ENCODE results near the gene TTC14. TPM values are rescaled to one million over a fixed set of nuclear protein-coding genes. Genes with fewer than 3 reads are reported as not detected.
"Not testable (repeated sequence)": the region's sequence is repeated elsewhere in the genome, so short reads cannot be mapped to it uniquely, and the experiment has no call there.

Gene TTC14
- total RNA-seq, 2 donors from 2014 or later: 71.3 to 82.7 TPM

DNA sequence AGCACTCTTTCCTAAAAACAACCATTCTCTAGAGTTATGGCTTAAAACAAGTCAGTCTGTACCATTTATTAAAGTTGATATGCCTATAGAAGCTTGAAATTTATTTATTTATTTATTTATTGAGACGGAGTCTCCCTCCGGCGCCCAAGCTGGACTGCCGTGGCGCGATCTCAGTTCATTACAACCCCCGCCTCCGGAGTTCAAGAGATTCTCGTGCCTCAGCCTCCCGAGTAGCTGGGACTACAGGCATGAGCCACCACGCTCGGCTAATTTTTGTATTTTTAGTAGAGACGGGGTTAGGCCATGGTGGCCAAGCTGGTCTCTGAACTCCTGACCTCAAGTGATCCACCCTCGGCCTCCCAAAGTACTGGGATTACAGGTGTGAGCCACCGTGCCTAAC is 1.5 kb upstream of the TTC14 start:
- no peak for ATAC-seq

GRCh38 chr3:180611006-180611405 is 9.0 kb downstream of the TTC14 start:
- no peak for DNase-seq
- peaks cover 13% of the 10 kb centered on the region for H3K36me3 Mint-ChIP-seq (ENCODE audit: low read depth)
- H3K9me3 ChIP-seq (ENCODE audit: control insufficient read depth, low read length, poor library complexity, severe bottlenecking): no peaks in the 10 kb centered on the region
- no peak overlapping the region for H3K27ac Mint-ChIP-seq
- no peaks in the 10 kb centered on the region for H3K27me3 Mint-ChIP-seq
- peaks cover 11% of the 10 kb centered on the region for H3K4me1 Mint-ChIP-seq
- no peak for ATAC-seq
- H3K4me3 Mint-ChIP-seq: no peak overlapping the region

More for the DNA sequence above, 1.5 kb upstream of the TTC14 start:
- H3K27ac Mint-ChIP-seq: no peak overlapping the region
- H3K4me1 Mint-ChIP-seq: peaks cover 17% of the 10 kb centered on the region
- peak overlapping the region; percentile 15 for H3K4me3 Mint-ChIP-seq
- DNase-seq: no peak
- H3K27me3 Mint-ChIP-seq: peaks cover 25% of the 10 kb centered on the region
- no peaks in the 10 kb centered on the region for H3K36me3 Mint-ChIP-seq (ENCODE audit: low read depth)
- no peaks in the 10 kb centered on the region for H3K9me3 ChIP-seq (ENCODE audit: control insufficient read depth, low read length, poor library complexity, severe bottlenecking)

DNA sequence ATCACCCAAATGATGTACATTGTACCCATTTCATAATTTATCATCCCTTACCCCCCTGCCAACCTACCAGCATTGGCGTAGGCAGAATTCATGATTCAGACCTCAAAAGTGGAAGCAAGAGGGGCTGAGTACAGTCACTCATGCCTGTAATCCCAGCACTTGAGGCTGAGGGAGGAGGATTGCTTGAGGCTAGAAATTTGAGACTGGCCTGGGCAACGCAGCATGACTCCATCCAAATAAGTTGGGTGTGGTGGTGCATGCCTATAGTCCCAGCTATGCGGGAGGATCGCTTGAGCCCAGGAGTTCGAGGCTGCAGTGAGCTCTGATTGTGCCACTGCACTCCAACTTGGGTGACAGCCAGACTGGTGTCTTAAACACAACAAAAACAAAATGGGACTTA is 10.4 kb downstream of the TTC14 start:
- peaks cover 11% of the 10 kb centered on the region for H3K4me1 Mint-ChIP-seq
- ATAC-seq (no peak), DNase-seq (no peak)
- H3K4me3 Mint-ChIP-seq: no peak overlapping the region
- peaks cover 13% of the 10 kb centered on the region for H3K36me3 Mint-ChIP-seq (ENCODE audit: low read depth)
- peak overlapping the region; percentile 56 for H3K27ac Mint-ChIP-seq
- no peaks in the 10 kb centered on the region for H3K27me3 Mint-ChIP-seq
- no peaks in the 10 kb centered on the region for H3K9me3 ChIP-seq (ENCODE audit: control insufficient read depth, low read length, poor library complexity, severe bottlenecking)

- ATAC-seq: no peak
- Mint-ChIP-seq H3K27ac (no peak overlapping the region), H3K4me3 (no peak overlapping the region), H3K27me3 (no peaks in the 10 kb centered on the region), H3K36me3 (ENCODE audit: low read depth) (peaks cover 2% of the 10 kb centered on the region), H3K4me1 (peaks cover 5% of the 10 kb centered on the region)
- DNase-seq: no peak
- H3K9me3 ChIP-seq (ENCODE audit: control insufficient read depth, low read length, poor library complexity, severe bottlenecking): no peaks in the 10 kb centered on the region
Observed at GRCh38 chr3:180615954-180616353, 14.0 kb downstream of the TTC14 start.

- no peak overlapping the region for H3K27ac Mint-ChIP-seq
- peaks cover 5% of the 10 kb centered on the region for H3K4me1 Mint-ChIP-seq
- H3K9me3 ChIP-seq (ENCODE audit: control insufficient read depth, low read length, poor library complexity, severe bottlenecking): no peaks in the 10 kb centered on the region
- ATAC-seq: no peak
- H3K4me3 Mint-ChIP-seq: no peak overlapping the region
- H3K36me3 Mint-ChIP-seq (ENCODE audit: low read depth): peaks cover 2% of the 10 kb centered on the region
- H3K27me3 Mint-ChIP-seq: no peaks in the 10 kb centered on the region
- DNase-seq: no peak
Observed at GRCh38 chr3:180617049-180617448, 15.1 kb downstream of the TTC14 start.

GRCh38 chr3:180618563-180618962 is 16.6 kb downstream of the TTC14 start:
- H3K4me1 Mint-ChIP-seq; H3K4me3 Mint-ChIP-seq; H3K36me3 Mint-ChIP-seq (ENCODE audit: low read depth); H3K9me3 ChIP-seq (ENCODE audit: control insufficient read depth, low read length, poor library complexity, severe bottlenecking); ATAC-seq; DNase-seq; H3K27me3 Mint-ChIP-seq; H3K27ac Mint-ChIP-seq: not testable (repeated sequence)

DNA sequence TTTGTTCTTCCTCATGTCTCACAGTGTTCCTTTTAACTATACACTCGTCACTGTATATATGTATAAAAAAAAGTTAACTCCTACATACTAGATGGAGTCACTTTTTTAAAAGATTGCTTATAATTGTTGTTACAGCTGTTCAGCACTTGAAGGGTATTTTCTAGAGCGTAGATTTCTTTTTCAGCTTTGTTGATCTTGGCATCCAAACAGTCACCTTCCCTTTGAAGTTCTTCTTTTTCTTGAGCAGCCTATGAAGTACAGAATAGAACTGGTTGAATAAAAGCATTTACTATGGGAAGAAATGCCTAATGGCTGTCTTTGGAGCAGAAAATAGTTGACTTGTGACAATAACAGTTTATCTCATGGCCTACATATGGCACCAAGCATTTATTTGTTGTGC is 17.8 kb downstream of the TTC14 start:
- Mint-ChIP-seq H3K27me3 (no peaks in the 10 kb centered on the region), H3K4me1 (peaks cover 9% of the 10 kb centered on the region), H3K36me3 (ENCODE audit: low read depth) (peaks cover 4% of the 10 kb centered on the region), H3K4me3 (no peak overlapping the region), H3K27ac (no peak overlapping the region)
- no peak for ATAC-seq
- H3K9me3 ChIP-seq (ENCODE audit: control insufficient read depth, low read length, poor library complexity, severe bottlenecking): no peaks in the 10 kb centered on the region
- DNase-seq: no peak

DNA sequence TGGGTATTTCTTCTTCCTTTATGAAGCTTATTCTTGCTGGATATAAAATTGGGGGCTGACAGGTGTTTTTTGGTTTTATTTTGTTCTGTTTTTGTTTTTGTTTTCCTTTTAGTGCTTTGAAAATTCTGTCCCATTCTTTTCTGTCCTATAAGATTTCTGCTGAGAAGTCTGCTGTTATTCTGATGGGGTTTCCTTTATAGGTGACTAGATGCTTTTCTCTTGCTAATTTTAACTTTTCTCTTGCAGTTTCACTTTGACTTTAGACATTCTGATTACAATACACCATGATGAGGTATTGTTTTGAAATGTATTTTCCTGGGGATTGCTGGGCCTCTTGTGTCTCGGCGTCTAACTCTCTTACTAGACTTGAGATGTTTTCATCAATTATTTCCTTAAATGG is 22.8 kb downstream of the TTC14 start:
- Mint-ChIP-seq H3K4me1 (peaks cover 10% of the 10 kb centered on the region), H3K36me3 (ENCODE audit: low read depth) (peaks cover 6% of the 10 kb centered on the region), H3K27me3 (no peaks in the 10 kb centered on the region), H3K27ac (no peak overlapping the region), H3K4me3 (no peak overlapping the region)
- DNase-seq: no peak
- ATAC-seq: no peak
- H3K9me3 ChIP-seq (ENCODE audit: control insufficient read depth, low read length, poor library complexity, severe bottlenecking): no peaks in the 10 kb centered on the region

DNA sequence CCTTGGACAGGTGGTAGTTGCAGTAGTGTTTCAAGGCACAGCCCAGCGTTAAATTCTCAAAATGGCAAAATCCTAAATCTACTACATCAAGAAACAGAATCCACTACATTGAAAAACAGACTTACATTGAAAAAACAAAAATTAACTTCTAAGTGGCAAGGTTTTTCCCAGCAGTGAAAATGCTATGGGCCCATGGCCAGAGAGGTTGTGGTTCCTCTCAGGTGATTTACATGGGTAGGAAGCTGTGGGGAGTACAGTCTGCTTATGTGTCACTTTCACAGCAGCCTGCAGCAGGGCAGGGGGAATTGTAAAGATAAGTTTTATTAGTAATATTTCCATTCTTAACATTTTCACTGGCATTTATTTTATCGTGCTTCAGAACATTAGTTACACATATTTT is 24.9 kb downstream of the TTC14 start:
- DNase-seq (no peak), ATAC-seq (no peak)
- H3K27me3 Mint-ChIP-seq: no peaks in the 10 kb centered on the region
- H3K4me3 Mint-ChIP-seq: no peak overlapping the region
- H3K9me3 ChIP-seq (ENCODE audit: control insufficient read depth, low read length, poor library complexity, severe bottlenecking): no peaks in the 10 kb centered on the region
- H3K36me3 Mint-ChIP-seq (ENCODE audit: low read depth): peaks cover 6% of the 10 kb centered on the region
- H3K4me1 Mint-ChIP-seq: peaks cover 7% of the 10 kb centered on the region
- no peak overlapping the region for H3K27ac Mint-ChIP-seq

GRCh38 chr3:180630371-180630770 is 28.4 kb downstream of the TTC14 start:
- H3K27me3 Mint-ChIP-seq: peaks cover 29% of the 10 kb centered on the region
- H3K27ac Mint-ChIP-seq: no peak overlapping the region
- DNase-seq (no peak), ATAC-seq (no peak)
- no peak overlapping the region for H3K4me3 Mint-ChIP-seq
- peaks cover 10% of the 10 kb centered on the region for H3K36me3 Mint-ChIP-seq (ENCODE audit: low read depth)
- no peaks in the 10 kb centered on the region for H3K4me1 Mint-ChIP-seq
- no peaks in the 10 kb centered on the region for H3K9me3 ChIP-seq (ENCODE audit: control insufficient read depth, low read length, poor library complexity, severe bottlenecking)

- Mint-ChIP-seq H3K4me3 (no peak overlapping the region), H3K36me3 (ENCODE audit: low read depth) (peaks cover 7% of the 10 kb centered on the region), H3K4me1 (no peaks in the 10 kb centered on the region), H3K27ac (no peak overlapping the region), H3K27me3 (peaks cover 39% of the 10 kb centered on the region)
- ATAC-seq: no peak
- DNase-seq: no peak
- no peaks in the 10 kb centered on the region for H3K9me3 ChIP-seq (ENCODE audit: control insufficient read depth, low read length, poor library complexity, severe bottlenecking)
Observed at GRCh38 chr3:180631317-180631716, 29.4 kb downstream of the TTC14 start.

DNA sequence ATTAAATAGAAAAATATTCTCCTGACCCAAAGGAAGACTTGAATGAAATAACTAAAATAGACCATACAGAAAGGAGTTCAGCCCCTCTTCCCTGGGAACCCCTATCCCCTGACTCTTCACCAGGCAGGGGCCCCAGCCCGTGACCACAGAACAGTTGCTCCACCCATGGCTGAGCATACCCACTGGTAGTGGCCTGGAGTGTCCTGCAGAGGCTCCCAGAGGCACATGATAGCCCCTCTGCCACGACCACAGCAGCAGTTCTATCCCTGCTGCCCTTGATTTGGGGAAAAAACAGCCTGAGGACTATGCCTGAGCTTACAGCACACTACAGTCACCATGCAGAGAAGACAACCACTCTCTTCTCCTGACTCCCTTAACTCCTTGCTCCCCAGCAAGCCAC is 31.8 kb downstream of the TTC14 start:
- Mint-ChIP-seq H3K4me1 (no peaks in the 10 kb centered on the region), H3K27ac (no peak overlapping the region), H3K27me3 (peaks cover 60% of the 10 kb centered on the region), H3K36me3 (ENCODE audit: low read depth) (peaks cover 7% of the 10 kb centered on the region), H3K4me3 (no peak overlapping the region)
- H3K9me3 ChIP-seq (ENCODE audit: control insufficient read depth, low read length, poor library complexity, severe bottlenecking): no peaks in the 10 kb centered on the region
- no peak for DNase-seq
- no peak for ATAC-seq

- Mint-ChIP-seq H3K36me3 (ENCODE audit: low read depth) (no peaks in the 10 kb centered on the region), H3K27ac (no peak overlapping the region), H3K27me3 (peaks cover 44% of the 10 kb centered on the region), H3K4me3 (no peak overlapping the region), H3K4me1 (no peaks in the 10 kb centered on the region)
- ATAC-seq (no peak), DNase-seq (no peak)
- no peaks in the 10 kb centered on the region for H3K9me3 ChIP-seq (ENCODE audit: control insufficient read depth, low read length, poor library complexity, severe bottlenecking)
Observed at GRCh38 chr3:180640987-180641386, 39.0 kb downstream of the TTC14 start.

DNA sequence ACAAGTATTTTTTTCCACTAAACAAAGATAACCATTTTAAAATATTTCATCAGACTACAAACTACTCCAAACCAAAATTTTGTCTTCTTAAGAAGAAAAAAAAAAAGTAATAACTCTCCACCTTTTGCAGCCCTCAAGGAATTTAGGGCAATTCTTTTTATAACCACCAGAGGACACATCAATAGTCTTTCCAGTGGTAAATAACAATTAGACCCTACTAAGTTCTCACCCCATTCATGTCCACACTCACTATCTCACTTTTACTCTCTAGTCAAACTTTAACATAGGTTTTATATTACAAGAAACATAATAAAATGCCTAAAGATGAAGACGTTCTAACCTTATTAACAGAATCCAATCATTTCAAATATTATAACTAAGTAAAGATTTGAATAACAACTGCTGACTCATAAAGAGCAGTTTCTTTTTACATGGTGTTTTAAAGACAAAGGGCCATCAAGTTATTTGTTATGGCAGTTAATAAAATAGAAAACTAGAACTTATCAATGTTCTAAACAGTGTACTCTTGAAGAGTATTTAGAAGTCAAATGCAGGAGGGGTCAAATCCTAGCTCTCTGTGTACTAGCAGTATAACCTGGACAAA is 44.3 kb downstream of the TTC14 start:
- DNase-seq (no peak), ATAC-seq (no peak)
- H3K9me3 ChIP-seq (ENCODE audit: control insufficient read depth, low read length, poor library complexity, severe bottlenecking): no peaks in the 10 kb centered on the region
- H3K27ac Mint-ChIP-seq: no peak overlapping the region
- H3K4me3 Mint-ChIP-seq: no peak overlapping the region
- H3K36me3 Mint-ChIP-seq (ENCODE audit: low read depth): no peaks in the 10 kb centered on the region
- peaks cover 47% of the 10 kb centered on the region for H3K27me3 Mint-ChIP-seq
- no peaks in the 10 kb centered on the region for H3K4me1 Mint-ChIP-seq

Measured in T-helper 17 cell (primary cell).